GM12878 (cell line): ENCODE results near the gene JADE3. TPM values are rescaled to one million over a fixed set of nuclear protein-coding genes. Genes with fewer than 3 reads are reported as not detected.

ENCODE experiments used
- ATAC-seq: fragments of 200-7000 bp; cut with Tn5 transposase; 3 replicates; pipeline ENCODE4 v1.9.1; 2020; ENCODE audit warnings: mild to moderate bottlenecking, moderate library complexity
- BruUV-seq: library from RNA; stranded (reverse); fragments of 400-500 nt; replicated peaks from 2 replicates; lab custom pipeline; 2021; lab: Mats Ljungman, UMichigan
- CTCF ChIA-PET: fragments of 300-600 bp; sonication (Branson Sonifier 250); formaldehyde crosslinking; extraction: SDS; loops from one replicate; lab custom pipeline; 2021; ENCODE audit warnings: inconsistent platforms; lab: Yijun Ruan, JAX
- POLR2A ChIA-PET: fragments of 350-600 bp; formaldehyde crosslinking; extraction: SDS; loops from one replicate; lab custom pipeline; 2021; ENCODE audit warnings: inconsistent platforms; lab: Charles Lee
- RAD21 ChIA-PET: fragments of 300-600 bp; sonication (Branson Sonifier 250); formaldehyde crosslinking; loops from one replicate; lab custom pipeline; 2023; ENCODE audit warnings: antibody characterized with exemption; ENCODE audit not compliant: unreplicated experiment; lab: Charles Lee
- SMC1A ChIA-PET: fragments of 300-600 bp; sonication (Branson Sonifier 250); formaldehyde crosslinking; loops from one replicate; lab custom pipeline; 2023; ENCODE audit not compliant: unreplicated experiment, uncharacterized antibody; lab: Charles Lee
- DNase-seq: peaks from one replicate; pipeline ENCODE4 v3.0.0-alpha.2; 2011; ENCODE audit warnings: low read depth, low spot score
- FAIRE-seq: peaks from 3 replicates; lab custom pipeline; 2011; peaks lifted over from hg19 to GRCh38; lab: Jason Lieb, UNC
- H2AFZ ChIP-seq: 2 replicates; pipeline ENCODE4 v1.6.0; 2011; ENCODE audit warnings: low read depth, low read length, control low read depth; ENCODE audit not compliant: control insufficient read depth
- H3K27ac ChIP-seq: 2 replicates; pipeline ENCODE4 v1.5.1; 2011; ENCODE audit warnings: control low read depth; ENCODE audit not compliant: control insufficient read depth, insufficient read depth
- H3K27me3 ChIP-seq, 2 experiments: replicated peaks in 1 of 2; 2 replicates each; pipeline versions ENCODE4 v1.6.0 to v1.6.1; 2011; ENCODE audit warnings: low read length in 1 of 2; ENCODE audit not compliant: control insufficient read depth in 2 of 2, insufficient read depth in 2 of 2
- H3K36me3 ChIP-seq, 2 experiments: 2 replicates each; pipeline ENCODE4 v1.5.1; 2011; ENCODE audit warnings: low read length in 1 of 2; ENCODE audit not compliant: control insufficient read depth in 2 of 2, insufficient read depth in 2 of 2
- H3K4me1 ChIP-seq: 2 replicates; pipeline ENCODE4 v1.6.1; 2011; ENCODE audit warnings: mild to moderate bottlenecking, low read length, moderate library complexity, mixed read lengths; ENCODE audit not compliant: control insufficient read depth, insufficient read depth
- H3K4me2 ChIP-seq: 2 replicates; pipeline ENCODE4 v1.6.0; 2011; ENCODE audit warnings: control low read depth; ENCODE audit not compliant: control insufficient read depth, insufficient read depth
- H3K4me3 ChIP-seq: fragments of 200-600 bp; sonication (generic); 2 replicates; pipeline ENCODE4 v1.5.1; 2016
- H3K79me2 ChIP-seq: 2 replicates; pipeline ENCODE4 v1.6.0; 2011; ENCODE audit warnings: low read length; ENCODE audit not compliant: control insufficient read depth, insufficient read depth
- H3K9ac ChIP-seq: 2 replicates; pipeline ENCODE4 v1.8.0; 2011; ENCODE audit warnings: low read length, control low read depth, mixed read lengths; ENCODE audit not compliant: control insufficient read depth, insufficient read depth
- H3K9me3 ChIP-seq: replicated peaks from 3 replicates; pipeline ENCODE4 v1.5.1; 2011; ENCODE audit warnings: mild to moderate bottlenecking, low read length; ENCODE audit not compliant: control insufficient read depth, insufficient read depth
- H4K20me1 ChIP-seq: 2 replicates; pipeline ENCODE4 v1.6.0; 2011; ENCODE audit not compliant: control insufficient read depth, insufficient read depth
- EZH2 ChIP-seq: IDR thresholded peaks from 2 replicates; pipeline ENCODE4 v1.6.1; 2012; ENCODE audit warnings: low read depth, mild to moderate bottlenecking, control low read depth, inconsistent platforms, low read length, borderline replicate concordance; ENCODE audit not compliant: control insufficient read depth
- GABPA ChIP-seq: IDR thresholded peaks from 2 replicates; pipeline ENCODE4 v1.6.1; 2014; ENCODE audit warnings: antibody characterized with exemption, low read depth, mild to moderate bottlenecking, inconsistent platforms
- JUND ChIP-seq: IDR thresholded peaks from 2 replicates; pipeline ENCODE4 v1.6.1; 2012; ENCODE audit warnings: low read depth, mild to moderate bottlenecking, low read length, improper control_type of control experiment, moderate library complexity
- PML ChIP-seq: IDR thresholded peaks from 2 replicates; pipeline ENCODE4 v1.6.1; 2012; ENCODE audit warnings: low read length, inconsistent platforms
- RB1 ChIP-seq: fragments of 450-650 bp; formaldehyde crosslinking; IDR thresholded peaks from 2 replicates; pipeline ENCODE4 v1.6.1; 2017; ENCODE audit warnings: mild to moderate bottlenecking, borderline replicate concordance
- SREBF2 ChIP-seq: IDR thresholded peaks from 2 replicates; pipeline ENCODE4 v1.6.1; 2012; ENCODE audit warnings: mild to moderate bottlenecking, low read length
- STAT3 ChIP-seq: IDR thresholded peaks from 2 replicates; pipeline ENCODE4 v1.6.1; 2011; ENCODE audit warnings: low read depth, low read length, improper control_type of control experiment
- WRNIP1 ChIP-seq: IDR thresholded peaks from 2 replicates; pipeline ENCODE4 v1.6.1; 2011; ENCODE audit warnings: low read depth, low read length, improper control_type of control experiment, borderline replicate concordance
- WGBS: methylation state at CpG from one replicate; pipeline ENCODE4 v1.1.6; 2016; ENCODE audit warnings: low lambda C conversion rate; ENCODE audit not compliant: insufficient replicate concordance, insufficient coverage; ENCODE audit errors: missing lambda C conversion rate; 5-methylcytosine and 5-hydroxymethylcytosine counted together
- in situ Hi-C: fragments of 300-500 bp; cut with MboI; formaldehyde crosslinking; loops from 9 replicates; pipeline ENCODE4 v1.14.3; 2018; ENCODE audit warnings: mixed read lengths
- intact Hi-C: fragments of 100-400 bp; cut with micrococcal nuclease; formaldehyde crosslinking; loops from one replicate; pipeline ENCODE4 v1.14.2; 2022; ENCODE audit not compliant: unreplicated experiment
- polyA plus RNA-seq, 11 experiments: library from polyadenylated mRNA; depleted of rRNA in 4 of 11; unstranded in 6 of 11; stranded (reverse) in 5 of 11; fragments of >200 nt; fragmentation: Nextera tagmentation in 4 of 11; fragmentation: Illumina TruSeq in 1 of 11; extraction: Ambion mirVana in 4 of 11; extraction: Trizol in 1 of 11; gene quantifications; 1 replicate in 1 of 11; 2 replicates in 10 of 11; pipeline versions ENCODE4 v1.2.1 to v1.2.3, GENCODE V29; 2011 to 2016; ENCODE audit warnings: inconsistent platforms in 2 of 11, missing spikeins in 2 of 11, low read depth in 1 of 11
- total RNA-seq, 4 experiments: library from RNA; depleted of rRNA in 3 of 4; stranded (reverse); fragments of >200 nt in 3 of 4; fragmentation: Illumina TruSeq in 1 of 4; extraction: Trizol in 1 of 4; gene quantifications; 2 replicates each; pipeline versions ENCODE4 v1.2.1 to v1.2.3, GENCODE V29; 2013 to 2021
- TF ChIP-seq, protein P1 (sequence below): fragments of 450-650 bp; IDR thresholded peaks from 2 replicates; pipeline ENCODE4 v1.6.1; 2017; ENCODE audit warnings: mild to moderate bottlenecking, low read depth, inconsistent platforms; ENCODE audit not compliant: poor library complexity, severe bottlenecking

JADE3 gene
- total and polyA plus RNA-seq, 10 of the 15 experiments (the other 5 are each of a cell fraction or from before 2014, with no cell fraction given), result 0.06 to 13.0 (median 0.65) TPM

DNA sequence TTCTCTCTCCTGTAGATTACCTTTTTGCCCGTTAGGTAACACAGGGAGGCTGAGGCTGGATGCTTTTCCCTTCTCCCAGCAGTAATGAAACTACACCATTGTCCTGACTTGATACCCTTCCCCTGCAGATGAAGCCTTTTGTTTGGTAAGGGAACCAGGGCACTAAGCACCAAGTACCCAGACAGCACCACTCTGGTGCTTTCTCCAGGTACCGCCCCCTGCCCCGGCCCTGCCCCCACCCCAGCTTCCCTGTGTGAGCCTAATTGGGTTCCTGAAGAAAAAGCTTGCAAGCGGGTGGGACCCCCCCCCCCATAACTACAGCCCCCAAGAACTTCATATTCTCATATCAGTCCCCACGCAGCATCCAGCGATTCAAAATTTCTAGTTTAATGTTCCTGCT lies 79.8 kb downstream of the JADE3 start:
- H3K27ac ChIP-seq, result no peak overlapping the region
- H3K27me3 ChIP-seq, result no peaks in the 10 kb centered on the region
- no peaks in the 10 kb centered on the region for H3K36me3 ChIP-seq
- H2AFZ ChIP-seq, result no peak overlapping the region
- no peak for FAIRE-seq
- intact Hi-C loops, result no loop called here
- no peak overlapping the region for H3K4me3 ChIP-seq
- no peak overlapping the region for H3K4me2 ChIP-seq
- RAD21 ChIA-PET, result no interaction called here
- in situ Hi-C loops, result no loop called here
- BruUV-seq, result no TSS peak
- POLR2A ChIA-PET, result no interaction called here
- WGBS, result 65% methylated on average over 3 of the region's 6 CpGs
- H3K9ac ChIP-seq, result no peak overlapping the region
- no peak for DNase-seq
- H3K9me3 ChIP-seq, result no peaks in the 10 kb centered on the region; the same call in 2 of the 3 replicates
- no peaks in the 10 kb centered on the region for H3K4me1 ChIP-seq
- H4K20me1 ChIP-seq, result no peaks in the 10 kb centered on the region
- no peaks in the 10 kb centered on the region for H3K79me2 ChIP-seq
- TF ChIP-seq WRNIP1 (no peak), SREBF2 (no peak), EZH2 (no peak), GABPA (no peak), RB1 (no peak), JUND (no peak), STAT3 (no peak), PML (no peak)
- TF ChIP-seq, protein P1, sequence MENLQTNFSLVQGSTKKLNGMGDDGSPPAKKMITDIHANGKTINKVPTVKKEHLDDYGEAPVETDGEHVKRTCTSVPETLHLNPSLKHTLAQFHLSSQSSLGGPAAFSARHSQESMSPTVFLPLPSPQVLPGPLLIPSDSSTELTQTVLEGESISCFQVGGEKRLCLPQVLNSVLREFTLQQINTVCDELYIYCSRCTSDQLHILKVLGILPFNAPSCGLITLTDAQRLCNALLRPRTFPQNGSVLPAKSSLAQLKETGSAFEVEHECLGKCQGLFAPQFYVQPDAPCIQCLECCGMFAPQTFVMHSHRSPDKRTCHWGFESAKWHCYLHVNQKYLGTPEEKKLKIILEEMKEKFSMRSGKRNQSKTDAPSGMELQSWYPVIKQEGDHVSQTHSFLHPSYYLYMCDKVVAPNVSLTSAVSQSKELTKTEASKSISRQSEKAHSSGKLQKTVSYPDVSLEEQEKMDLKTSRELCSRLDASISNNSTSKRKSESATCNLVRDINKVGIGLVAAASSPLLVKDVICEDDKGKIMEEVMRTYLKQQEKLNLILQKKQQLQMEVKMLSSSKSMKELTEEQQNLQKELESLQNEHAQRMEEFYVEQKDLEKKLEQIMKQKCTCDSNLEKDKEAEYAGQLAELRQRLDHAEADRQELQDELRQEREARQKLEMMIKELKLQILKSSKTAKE, result no peak
- CTCF ChIA-PET, result no interaction called here
- no peak for ATAC-seq
- SMC1A ChIA-PET, result no interaction called here
